Stimulated activated CD4-positive, alpha-beta T cell treated with anti-CD3 and anti-CD28 coated beads, TNF-alpha, amount 100 ng/mL, for 48 hours (primary cell): ENCODE measurements around the gene ASPHD1.

Experiments
- DNase-seq, 3 donors: peaks; one replicate each; pipeline ENCODE4 v3.0.0-alpha.2; 2020; ENCODE audit warnings: low read depth in 3 of 3

Gene ASPHD1

DNA sequence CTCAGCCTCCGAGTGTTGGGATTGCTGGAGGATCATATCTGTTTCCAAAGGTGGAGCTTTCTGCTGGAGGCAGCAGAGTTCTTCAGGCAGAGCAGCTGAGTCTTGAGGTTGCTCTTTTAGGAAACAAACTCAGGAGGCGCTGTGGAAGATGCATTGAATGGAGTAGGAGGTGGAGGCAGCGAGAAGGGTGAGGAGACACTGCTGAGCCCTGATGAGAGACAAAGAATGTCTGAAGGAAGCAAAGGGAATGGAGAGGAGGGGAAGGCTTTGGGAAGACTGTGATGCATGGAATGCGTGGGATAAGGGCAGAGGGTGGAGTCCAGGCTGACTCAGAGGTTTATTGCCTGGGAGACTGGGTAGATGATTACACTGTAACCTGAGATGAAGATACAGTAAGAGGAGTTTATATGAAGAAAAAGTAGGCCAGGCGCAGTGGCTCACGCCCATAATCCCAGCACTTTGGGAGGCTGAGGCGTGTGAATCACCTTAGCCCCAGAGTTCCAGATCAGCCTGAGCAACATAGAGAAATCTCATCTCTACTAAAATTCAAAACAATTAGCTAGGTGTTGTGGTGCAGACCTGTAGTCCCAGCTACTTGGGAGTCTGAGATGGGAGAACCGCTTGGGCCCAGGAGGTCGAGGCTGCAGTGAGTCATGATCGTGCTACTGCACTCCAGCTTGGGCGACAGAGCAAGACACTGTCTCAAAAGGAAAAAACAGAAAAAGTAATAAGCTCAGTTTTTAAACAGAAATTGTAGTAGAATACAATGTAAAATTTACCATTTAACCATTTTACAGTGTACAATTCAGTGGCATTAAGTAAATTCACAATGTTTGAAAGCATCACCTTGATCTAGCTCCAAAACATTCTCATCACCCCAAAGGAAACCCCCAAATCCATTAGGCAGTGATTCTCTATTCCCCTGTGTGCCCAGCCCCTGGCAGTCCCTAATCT lies 43.8 kb downstream of the ASPHD1 start:
- no peak for DNase-seq

DNA sequence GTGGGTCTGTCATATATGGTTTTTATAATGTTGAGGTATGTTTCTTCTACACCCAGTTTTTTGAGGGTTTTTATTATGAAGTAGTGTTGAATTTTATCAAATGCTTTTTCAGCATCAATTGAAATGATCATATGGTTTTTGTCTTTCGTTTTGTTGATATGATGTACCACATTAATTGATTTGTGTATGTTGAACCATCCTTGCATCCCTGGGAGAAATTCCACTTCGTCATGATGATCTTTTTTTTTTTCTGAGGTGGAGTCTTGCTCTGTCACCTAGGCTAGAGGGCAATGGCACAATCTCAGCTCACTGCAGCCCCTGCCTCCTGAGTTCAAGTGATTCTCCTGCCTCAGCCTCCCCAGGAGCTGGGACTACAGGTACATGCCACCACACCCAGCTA lies 47.6 kb downstream of the ASPHD1 start:
- DNase-seq, result no peak

DNA sequence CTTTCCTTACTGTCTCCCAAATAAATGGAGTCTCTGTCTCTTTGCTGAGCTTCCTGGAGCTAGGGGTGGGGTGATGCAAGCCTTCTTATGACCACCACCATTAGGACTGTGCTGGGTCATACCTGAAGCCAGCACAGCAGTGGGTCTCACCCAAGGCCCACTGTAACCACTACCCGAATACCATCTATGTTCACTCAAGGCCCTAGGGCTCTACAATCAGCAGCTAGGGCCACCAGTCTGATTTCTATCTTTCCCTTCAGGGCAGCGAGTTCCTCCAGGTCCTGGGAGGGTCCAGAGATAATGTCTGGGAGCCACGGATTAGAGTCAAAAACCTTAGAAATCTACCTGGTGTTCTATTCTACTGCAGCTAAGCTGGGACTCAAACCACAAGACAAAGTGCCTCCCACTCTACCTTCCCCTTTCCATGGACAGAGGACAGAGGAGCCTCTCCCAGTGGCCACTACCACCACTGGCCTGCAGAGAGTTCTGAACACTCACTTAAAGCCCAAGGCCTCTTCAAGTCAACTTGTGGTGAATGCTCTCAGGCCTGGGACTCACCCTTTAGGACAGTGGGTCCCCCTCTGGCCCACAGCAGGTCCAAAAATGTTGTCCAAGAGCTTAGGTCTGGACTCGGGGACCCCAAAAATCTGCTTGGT lies 50.6 kb downstream of the ASPHD1 start:
- no peak for DNase-seq

DNA sequence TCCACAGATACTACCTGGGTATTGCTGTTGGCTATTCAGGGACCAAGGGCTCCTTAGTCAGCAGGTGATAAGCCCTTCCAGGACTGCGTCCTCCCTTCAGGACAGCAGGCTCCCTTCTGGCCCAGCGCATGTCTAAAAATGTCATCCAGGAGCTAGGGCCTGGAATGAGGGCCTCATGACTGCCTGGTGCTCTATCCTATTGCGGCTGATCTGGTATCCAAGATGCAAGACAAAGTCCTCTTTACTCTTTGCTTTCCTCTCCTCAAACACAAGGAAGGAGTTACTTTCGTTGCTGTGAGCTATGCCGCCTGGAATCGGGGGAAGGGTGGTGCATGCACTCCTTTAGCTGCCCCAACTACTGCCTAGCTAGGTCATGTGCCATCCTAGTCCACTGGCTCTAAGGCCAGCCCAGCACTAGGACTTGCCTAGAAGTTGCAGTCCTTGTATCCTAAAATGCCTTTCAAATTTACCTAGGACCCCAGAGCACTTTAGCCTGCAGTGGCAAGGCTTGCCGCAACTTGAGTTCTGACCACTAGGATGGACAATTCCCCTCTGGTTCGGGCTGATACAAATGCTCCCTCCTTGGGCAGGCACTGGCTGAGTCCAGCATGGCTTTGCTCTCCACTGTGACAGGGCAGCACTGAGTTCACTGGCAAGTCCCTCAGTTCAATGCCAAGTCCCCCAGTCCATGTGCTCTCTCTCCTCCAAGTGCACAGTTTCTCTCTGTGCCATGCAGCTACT lies 51.5 kb downstream of the ASPHD1 start:
- no peak for DNase-seq
